ENCODE results near the gene ZNF521.

Gene ZNF521

DNA sequence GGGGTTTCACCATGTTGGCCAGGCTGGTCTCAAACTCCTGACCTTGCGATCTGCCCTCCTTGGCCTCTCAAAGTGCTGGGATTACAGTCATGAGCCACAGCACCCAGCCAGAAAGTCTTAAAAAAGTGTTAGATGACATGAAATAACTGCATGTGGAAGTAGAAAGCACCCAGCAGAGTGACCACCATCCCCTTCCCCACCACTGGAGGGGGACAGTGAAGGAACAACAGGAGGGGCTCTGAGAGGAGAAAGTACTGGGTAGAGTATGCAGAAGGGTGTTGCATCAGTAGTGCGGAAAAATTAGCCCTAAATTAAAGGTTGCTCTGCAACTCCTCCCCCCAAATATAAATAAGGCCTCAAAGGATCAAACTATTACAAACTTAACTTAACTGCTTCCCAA lies 230.5 kb downstream of the ZNF521 start:
- DNase-seq: no peak

DNA sequence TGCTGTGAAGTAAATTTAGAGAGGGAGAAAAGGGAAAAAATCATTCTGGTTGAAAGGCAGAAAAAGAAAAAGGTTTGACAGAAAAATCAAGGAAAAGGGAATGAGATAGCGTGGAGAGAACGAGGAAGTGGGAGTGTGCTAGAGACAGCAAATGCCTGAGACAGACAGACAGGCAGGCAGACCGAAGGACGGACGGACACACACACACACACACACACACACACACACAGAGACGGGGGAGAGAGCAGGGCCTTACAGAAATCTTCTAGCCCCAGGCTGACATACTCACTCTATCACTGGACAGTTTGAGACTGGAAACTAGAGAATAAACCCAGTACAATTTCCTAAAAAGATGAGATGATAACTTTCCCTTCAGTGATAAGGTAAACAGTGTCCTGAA lies 238.4 kb downstream of the ZNF521 start:
- DNase-seq: no peak

DNA sequence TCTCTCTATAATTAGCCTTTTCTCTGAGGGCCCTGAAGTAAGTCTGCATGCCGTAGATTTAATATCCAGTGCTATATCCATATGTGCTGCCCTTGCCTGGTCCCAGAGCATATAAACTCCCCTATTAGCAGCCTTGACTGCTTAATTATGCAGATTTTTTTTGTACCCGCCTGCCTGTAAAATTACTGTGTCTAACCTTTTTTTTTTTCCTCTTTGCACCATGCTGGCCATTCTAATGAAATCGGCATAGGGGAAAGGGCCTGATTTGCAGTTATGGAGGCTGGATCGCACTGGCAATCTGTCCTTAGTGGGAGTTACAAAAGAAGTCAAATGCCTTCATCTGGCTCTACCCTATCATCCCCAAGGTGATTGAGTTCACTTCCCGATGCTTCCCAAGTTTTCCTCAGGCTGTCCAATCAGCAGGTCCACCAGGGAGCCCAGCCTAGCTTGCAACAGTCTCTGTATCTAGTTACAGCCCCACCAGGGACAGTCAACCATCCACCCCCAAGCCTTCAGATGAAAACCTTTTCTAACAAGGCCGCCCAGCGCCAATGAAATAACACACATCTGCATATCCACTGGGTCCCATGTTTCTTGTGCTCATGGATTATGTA lies 239.0 kb downstream of the ZNF521 start:
- DNase-seq: no peak

DNA sequence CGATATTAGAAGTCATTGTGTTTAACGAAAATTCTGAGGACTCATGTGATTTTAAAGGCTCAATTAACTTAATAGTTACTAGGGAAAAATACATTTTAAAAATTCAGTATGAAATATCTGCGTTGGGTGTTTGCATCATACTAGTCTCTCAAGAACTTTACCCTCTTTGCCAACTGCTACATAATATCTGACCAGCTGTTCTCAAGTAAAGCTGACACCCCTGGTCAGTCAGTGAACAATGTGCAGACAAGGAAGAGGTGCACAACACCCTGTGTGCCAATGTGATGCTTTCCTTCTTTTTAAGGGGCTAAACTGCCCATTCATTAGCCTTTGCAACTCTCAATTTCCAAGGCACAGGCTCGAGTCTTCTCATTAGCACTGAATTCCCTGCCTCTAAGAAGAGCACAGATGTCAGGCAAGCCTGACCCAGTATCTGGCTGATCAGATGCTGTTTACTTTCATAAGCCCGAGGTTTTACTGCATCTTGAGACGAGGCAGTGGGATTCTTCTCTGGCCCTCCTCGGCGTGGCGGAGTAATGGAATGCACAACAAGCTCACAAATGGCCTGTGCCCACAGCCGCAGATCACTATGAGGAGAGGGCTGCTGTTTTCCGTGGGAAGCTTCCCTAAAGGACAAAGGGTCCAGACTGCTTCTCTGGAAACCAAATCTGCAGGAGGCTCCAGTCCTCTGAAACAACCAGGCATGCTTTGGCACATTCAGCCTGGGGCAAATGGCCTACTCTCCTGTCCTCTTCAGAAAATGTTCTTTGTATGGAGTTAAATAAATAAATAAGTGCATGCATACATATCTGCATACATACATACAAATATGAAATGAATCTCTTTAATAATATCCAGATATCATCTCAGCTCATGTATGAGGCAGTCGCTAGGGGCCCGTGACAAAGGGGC lies 240.3 kb downstream of the ZNF521 start:
- DNase-seq: no peak

DNA sequence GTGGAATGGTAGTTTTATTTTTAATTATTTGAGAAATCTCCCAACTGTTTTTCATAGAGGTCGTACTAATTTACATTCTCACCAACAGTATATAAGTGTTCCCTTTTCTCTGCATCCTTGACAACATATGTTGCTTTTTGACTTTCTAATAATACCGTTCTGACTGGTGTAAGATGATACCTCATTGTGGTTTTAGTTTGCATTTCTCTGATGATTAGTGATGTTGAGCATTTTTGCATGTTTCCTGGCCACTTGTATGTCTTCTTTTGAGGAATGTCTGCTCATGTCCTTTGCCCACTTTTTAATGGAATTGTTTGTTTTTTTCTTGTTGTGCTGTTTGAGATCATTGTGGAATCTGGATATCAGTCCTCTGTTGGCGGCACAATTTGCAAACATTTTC lies 242.5 kb downstream of the ZNF521 start:
- no peak for DNase-seq

DNA sequence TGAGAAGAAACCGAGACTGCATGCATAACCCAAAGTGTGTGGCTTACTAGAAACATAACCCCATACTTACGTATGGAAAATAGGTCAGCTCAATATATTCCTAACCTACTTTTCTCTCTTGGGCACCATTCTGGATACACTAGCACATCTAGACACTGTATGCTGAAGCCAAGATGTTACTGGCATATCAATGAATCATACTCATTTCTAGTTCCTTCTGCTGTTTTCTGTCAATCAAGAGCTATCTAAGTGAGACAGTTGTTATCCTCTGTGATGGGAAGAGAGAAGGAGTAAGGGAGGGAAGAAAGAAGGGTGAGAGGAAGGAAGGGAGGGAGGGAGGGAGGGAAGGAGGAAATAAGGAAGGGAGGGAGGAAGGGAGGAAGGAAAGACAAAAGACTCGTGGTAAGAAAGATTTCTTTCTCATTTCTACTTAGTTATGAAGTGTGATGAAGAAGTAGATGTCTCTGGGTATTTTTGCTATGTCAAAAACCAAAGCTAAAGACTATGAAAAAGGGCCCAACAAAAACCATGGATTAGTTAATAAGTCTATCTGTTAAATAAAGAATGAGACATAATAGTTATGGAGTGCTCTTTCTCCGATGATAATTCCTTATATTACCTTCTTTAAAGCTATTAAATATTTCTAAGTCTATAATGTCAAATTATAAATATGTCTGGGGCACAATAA lies 248.4 kb downstream of the ZNF521 start:
- no peak for DNase-seq

DNA sequence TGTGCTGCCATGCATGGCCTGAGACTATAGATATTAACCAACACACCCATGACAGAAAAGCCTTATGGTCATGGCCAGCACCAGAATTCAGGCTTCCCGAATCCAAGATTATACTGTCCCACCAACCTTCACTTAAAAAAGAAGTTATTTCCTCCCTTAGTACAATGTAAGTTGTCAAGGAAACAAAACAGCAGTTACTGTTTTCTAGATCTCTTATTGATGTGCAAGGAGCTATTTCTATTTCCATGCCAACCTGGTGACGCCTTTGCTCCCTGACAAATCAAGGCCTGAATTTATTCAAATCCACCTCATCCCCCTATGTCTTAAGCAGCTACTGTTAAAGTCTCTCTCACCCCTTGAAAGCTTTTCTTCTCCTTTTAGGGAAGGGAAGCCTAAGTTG lies 249.3 kb downstream of the ZNF521 start:
- no peak for DNase-seq

DNA sequence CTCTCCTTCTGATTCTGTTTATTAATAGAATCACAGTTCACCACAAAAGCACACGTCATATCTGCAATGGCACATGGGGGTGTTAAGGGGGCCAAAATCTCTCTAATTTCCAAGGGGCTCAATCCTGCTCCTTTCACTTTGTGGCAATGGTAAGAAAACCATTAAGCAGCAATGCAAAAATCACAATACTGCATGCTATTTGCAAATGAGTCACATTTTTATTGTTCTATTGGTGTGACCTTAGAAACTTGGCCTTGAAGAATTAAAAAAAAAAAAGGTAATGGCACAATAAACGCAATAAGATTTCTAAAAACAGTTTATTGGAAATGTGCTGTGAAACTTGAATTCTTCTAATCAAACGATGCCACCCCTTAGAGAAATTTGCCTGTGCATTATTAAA lies 251.5 kb downstream of the ZNF521 start:
- DNase-seq: no peak

DNA sequence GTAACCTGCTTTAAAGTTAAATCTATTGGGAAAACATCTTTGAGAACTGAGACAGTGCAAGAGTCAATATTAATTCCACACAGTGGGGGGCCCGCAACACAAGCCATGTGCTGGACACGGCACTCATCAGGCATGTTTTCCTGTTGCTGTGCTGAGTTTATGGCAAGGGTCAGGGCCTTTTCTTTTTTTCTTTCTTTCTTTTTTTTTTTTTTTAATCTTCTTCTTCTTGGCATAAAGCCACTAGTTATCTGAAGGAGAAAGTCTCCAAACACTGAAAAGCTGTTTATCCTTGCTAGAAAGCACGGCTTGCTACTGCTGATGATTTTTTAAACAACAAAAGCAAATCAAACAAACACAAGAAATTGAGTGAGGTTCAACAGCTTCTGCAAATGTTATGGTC lies 252.1 kb downstream of the ZNF521 start:
- no peak for DNase-seq

DNA sequence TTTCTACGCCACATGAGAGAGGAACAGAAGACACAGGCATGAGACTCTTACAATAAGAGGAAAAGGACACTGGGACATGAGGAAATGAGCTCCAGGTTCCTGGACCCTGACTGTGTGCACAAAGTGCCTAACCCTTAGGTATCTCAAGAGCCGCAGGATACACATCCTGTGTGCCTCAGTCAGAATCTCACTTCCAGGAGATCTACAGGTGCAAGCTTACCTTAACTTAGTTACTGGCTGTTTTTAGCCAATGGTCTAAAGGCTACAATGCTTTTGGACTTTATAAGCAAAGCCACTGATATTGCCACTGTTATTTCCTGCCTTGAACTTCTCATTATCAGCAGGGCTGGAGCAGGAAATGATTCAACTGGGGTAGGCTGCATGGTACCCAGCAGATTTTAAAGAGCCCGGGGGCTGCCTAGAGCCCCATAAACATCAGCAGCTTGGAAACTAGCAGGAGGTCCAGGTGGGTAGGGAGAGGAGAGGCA lies 254.4 kb downstream of the ZNF521 start:
- DNase-seq: no peak

DNA sequence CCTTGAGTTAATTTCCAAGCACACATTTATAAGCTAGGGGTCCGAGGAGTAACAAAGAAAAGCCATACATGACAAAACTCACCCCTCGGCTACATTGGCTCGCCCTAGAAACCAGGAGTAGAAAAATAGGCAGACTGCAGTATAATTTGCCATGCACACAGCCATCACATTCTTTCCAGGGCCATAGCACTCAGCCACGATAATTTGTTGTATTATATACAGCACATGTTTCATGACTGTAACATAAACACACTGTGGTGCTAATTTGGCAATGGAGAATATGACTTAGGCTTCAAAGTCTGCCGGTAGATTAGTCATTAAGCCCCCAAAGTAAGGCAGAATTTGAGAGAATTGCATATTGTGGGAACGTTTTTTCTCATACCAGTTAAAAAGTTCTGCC lies 254.9 kb downstream of the ZNF521 start:
- no peak for DNase-seq

DNA sequence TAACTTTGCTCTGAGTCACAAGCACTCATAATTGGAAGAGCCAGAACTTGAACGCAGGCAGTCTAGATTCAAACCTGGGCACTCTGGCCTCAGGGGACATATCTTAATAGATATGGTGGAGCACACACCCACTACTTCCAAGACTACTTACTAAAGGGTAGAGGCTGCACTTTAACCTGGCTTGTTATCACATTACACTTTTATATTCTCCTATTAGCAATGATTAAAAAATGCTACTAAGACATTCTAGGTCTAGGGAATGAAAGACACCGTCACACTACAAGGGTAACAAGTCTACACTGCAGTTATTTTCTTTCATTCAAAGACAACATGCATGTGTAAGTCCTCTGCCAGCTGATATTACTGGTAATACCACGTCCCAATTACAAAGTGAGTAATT lies 258.8 kb downstream of the ZNF521 start:
- DNase-seq: no peak

DNA sequence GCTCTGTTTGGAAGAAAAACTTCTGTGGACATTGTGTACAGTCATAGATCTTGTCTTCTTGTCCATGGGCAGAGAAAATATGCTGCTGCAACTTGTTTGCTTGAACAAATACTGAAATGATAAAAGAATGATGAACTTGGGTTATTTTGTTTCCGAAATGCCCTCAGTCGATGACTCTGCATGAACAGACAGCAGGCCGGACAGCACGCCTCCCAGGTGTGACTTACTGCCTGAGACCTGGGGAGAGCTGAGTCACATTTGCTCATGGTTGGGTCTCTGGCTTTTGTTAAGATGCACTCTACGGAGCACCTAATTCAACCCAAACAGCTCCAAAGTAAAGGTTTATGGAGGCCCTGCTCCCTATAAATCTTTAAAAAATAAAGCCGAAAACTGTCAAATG lies 262.5 kb downstream of the ZNF521 start:
- no peak for DNase-seq

DNA sequence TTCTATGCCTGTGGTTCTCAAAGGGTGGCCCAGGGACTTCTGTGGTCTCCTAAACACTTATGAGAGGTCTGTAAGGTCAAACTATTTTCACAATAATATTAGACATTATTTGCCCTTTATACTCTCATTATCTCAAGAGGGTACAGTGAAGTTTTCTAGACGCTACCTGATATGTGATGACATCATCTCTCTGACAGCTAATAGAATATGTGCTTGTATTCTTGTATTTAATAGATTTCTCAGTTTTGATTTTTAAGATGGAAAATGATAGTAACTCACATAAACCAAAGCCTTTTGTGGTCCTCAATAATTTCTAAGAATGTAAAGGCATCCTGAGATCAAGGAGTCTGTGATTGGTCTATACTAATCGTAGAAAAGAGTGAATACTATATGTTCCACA lies 265.1 kb downstream of the ZNF521 start:
- DNase-seq: no peak

DNA sequence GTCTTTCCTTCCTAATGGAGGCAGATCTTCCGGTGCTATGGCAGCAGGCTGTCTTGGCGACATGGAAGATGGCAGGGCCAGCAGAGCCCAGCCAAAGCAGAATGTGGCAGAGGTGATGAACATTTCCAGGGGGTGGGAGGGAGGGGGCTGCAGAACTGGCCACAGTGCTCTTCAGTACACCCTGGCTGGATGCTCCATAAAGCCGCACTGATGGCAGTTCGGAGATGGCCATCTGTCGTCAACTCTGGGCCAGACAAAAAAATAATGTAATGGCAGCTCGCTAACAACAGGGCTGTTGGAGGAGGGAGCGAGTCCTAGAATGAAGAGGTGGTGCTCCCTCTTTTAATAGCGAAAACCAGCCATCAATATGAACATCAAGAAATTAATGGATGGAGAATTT lies 271.0 kb downstream of the ZNF521 start:
- no peak for DNase-seq

DNA sequence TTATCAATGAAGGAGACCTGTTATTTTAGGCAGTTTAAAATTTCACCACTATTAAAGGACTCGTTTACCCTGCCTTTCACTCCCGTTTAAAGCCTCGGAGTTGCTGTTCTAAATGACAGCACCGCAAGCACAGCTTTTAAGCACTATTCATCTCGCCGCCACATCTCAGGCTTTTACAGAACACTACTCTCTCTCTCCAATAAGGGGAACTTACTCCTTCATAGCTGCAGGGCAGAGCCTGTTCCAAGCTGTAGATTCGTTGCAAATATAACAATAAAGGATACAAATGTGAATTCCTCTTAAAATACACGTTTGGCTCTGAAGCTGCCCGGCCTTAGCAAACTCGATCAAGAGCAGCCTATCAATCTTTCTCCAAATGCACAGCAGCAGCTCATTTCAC lies 271.8 kb downstream of the ZNF521 start:
- no peak for DNase-seq

DNA sequence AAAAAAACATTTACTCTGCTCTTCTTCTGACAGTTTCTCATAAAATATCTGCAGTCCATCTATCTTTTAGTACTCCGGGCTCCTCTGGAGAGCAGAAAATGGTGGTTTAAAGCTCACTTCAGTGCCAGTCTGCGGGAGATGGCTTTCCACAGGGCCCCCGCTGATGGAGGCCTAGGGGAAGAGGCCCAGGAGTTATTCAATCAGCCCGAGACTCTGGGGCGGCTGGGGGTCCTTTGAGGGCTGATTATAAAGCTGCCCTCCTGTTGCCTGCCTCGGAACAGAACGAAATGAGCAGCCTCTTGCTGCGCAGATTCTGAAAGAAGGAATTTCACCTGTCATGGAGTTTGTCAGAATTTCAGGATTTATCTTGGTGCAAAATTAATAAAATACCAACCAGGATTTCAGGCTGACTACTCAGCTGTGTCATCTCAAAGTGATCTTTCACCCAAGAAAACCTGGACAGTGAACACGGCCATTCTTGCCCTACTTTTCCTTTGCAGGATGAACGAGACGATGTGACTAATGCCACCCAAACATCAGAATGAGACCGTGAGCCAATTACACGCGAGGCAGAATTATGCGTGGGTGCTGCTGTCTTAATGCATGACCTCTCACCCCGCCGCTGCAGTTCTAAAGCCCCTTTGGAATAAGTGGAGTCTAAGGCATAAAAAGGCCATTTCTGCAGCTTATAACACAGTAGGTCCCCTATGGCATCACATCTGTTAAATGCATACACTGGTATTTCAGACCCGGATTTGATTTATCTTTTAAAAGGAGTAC lies 273.8 kb downstream of the ZNF521 start:
- no peak for DNase-seq

DNA sequence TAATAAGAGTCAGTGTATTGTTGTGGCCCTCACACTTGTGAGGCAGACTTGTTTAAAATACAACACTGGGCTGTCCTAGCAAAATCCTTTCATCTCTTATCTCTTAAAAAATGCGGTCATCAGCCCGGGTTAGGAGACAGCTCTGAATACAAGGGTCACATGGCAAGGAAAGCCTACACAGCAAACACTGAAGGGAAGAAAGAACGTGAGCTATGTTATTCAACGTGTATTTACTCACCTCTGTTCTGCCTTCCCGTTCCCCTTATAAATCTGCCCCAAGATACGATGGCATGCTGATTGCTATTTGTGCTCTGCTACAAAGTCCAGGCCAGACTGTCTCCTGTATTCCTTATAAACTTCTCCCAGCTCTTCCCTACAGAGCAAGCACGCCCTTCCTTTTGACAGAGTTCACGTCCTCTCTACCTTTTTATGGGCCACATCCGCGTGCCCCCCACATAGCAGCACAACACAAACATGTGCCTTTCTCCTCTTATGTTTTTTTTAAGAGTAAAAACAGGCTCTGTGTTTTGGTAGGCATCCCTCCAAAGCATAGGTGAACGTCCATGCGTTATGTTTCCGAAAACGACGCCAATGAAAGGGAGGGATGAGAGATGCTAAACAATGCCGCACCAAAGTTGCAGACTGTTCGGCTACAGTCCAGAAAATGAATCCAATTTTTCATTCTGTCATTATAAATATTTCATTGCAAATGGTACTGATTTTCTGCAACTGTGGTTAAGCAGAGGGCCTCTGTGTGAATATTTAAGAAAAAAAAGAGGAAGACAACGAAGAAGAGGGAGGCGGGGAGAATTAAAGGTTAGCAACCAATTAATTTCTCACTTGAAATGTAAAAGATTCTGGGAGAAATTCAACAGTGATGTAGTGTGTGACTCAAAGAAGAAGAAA lies 274.7 kb downstream of the ZNF521 start:
- DNase-seq: no peak

DNA sequence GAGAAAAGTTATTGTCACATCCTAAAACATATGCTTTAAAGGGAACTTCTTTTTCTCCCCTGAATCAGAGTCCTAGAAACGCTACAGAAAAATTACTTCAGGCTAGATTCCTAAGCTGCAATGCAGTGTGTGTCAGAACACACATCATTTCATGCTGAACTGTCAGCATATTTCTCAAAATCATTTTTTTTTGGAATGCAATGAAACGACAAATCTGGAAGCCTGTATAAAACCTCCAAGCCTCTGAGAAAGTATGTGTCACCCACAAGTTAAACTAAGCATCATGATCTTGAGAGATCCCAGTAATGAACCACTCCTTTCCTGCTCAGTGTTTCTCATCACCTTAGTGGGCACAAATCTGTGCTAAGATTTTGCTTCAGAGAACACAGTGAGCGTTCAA lies 276.2 kb downstream of the ZNF521 start:
- DNase-seq: no peak

DNA sequence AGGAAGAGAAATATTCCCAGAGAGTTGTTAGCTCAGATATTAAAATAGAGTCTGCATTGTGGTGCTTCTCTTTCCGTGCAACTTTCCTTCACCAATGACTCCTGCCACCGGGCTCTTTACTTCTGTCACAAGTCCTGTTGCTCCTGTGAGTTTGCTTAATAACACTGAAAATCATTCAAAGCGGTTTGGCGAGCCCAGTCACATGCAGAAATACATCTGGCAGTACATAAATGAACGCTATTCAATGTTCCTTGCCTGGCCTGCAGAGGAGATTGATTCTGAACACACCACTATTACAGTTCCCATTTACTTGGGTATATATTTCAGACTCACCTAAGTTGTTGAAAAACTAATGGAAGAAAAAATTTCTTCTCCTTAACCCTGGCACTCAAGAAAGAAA lies 276.6 kb downstream of the ZNF521 start:
- no peak for DNase-seq

DNA sequence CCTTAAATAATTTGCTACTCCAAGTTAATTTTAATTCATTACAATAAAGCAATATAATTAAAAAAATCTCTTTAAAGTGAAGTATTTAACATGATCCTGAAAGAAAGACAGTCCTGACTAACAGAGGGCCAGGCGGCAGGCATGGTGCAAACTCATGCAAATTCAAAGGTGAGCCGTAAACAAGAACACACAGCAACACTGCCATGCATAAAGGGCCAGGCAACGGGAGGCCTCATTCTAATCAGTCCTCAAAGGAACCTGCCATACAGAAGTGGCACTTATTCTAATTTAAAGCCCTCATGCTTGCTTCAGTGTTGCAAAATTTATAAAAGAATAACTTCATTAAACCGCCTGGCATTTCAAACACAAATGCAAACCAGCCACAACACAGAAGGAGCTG lies 277.0 kb downstream of the ZNF521 start:
- DNase-seq: no peak

DNA sequence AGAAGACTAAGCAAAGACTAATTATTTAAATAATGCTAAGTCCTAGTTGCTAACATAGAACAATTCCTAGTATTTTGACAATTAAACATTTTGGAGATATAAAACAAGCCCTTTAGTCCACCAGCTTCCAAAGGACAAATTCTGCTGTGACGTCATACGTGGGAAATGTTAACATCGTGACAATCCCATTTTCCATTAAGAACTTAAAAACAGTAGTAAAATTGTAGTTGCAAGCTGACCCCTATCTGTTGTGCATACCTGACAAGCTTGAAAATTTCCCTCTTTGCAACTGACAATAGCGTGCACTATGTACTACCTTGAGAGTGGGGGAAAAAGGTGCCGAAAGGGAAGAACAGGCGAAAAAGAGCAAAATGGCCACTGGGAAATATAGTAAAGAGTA lies 279.8 kb downstream of the ZNF521 start:
- no peak for DNase-seq

Data from NCI-H510A (cell line).